ENCODE measurements around the gene VCL. TPM values are rescaled to one million over a fixed set of nuclear protein-coding genes. Genes with fewer than 3 reads are reported as not detected.

The VCL gene
- total RNA-seq, 1 experiment from 2014 or later = 495 TPM

DNA sequence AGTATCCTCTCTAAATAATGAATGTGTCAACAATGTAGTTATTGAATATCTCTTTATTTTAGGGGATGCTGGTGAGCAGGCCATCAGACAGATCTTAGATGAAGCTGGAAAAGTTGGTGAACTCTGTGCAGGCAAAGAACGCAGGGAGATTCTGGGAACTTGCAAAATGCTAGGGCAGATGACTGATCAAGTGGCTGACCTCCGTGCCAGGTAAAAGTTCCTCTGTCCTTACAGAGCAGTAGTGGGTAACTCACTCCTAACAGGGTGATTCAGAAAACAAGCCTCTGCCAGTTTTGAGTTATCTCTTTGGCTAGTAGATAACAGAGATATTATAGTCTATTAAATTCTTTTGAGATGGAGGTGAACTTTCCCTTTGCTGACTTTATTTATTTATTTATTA lies 85.4 kb downstream of the VCL start:
- no TSS peak for BruUV-seq (replicated peaks)
- intact Hi-C loops (cut with micrococcal nuclease; ENCODE audit: unreplicated experiment) = no loop called here
- peaks cover 52% of the 10 kb centered on the region for H3K36me3 ChIP-seq (ENCODE audit: control insufficient read depth, insufficient read depth, low read length)

GRCh38 chr10:74084955-74085354 lies 87.0 kb downstream of the VCL start:
- no peak for TF ChIP-seq POLR2AphosphoS5 (IDR thresholded peaks at IDR 0.05; ENCODE audit: low read depth, low read length)
- TF ChIP-seq CTCF (IDR thresholded peaks at IDR 0.05) = no peak
- no peak for TF ChIP-seq TCF7L2 (IDR thresholded peaks at IDR 0.05; ENCODE audit: low read depth, low read length)
- TF ChIP-seq SIN3A (IDR thresholded peaks at IDR 0.05; ENCODE audit: borderline replicate concordance, insufficient read depth, low read depth, low read length) = no peak
- TF ChIP-seq, protein P1, sequence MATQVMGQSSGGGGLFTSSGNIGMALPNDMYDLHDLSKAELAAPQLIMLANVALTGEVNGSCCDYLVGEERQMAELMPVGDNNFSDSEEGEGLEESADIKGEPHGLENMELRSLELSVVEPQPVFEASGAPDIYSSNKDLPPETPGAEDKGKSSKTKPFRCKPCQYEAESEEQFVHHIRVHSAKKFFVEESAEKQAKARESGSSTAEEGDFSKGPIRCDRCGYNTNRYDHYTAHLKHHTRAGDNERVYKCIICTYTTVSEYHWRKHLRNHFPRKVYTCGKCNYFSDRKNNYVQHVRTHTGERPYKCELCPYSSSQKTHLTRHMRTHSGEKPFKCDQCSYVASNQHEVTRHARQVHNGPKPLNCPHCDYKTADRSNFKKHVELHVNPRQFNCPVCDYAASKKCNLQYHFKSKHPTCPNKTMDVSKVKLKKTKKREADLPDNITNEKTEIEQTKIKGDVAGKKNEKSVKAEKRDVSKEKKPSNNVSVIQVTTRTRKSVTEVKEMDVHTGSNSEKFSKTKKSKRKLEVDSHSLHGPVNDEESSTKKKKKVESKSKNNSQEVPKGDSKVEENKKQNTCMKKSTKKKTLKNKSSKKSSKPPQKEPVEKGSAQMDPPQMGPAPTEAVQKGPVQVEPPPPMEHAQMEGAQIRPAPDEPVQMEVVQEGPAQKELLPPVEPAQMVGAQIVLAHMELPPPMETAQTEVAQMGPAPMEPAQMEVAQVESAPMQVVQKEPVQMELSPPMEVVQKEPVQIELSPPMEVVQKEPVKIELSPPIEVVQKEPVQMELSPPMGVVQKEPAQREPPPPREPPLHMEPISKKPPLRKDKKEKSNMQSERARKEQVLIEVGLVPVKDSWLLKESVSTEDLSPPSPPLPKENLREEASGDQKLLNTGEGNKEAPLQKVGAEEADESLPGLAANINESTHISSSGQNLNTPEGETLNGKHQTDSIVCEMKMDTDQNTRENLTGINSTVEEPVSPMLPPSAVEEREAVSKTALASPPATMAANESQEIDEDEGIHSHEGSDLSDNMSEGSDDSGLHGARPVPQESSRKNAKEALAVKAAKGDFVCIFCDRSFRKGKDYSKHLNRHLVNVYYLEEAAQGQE (IDR thresholded peaks at IDR 0.05; ENCODE audit: insufficient read depth in 1 of 2, low read depth in 2 of 2, low read length in 1 of 2) = no peak
- ChIA-PET POLR2A (no interaction called here), CTCF (no interaction called here)
- peaks cover 60% of the 10 kb centered on the region for H3K36me3 ChIP-seq (ENCODE audit: control insufficient read depth, insufficient read depth, low read length)
- no peak overlapping the region for H3K4me3 ChIP-seq (ENCODE audit: low read depth in 2 of 2, low read length in 2 of 2)
- ATAC-seq = no peak
- in situ Hi-C loops (cut with HindIII; ENCODE audit: low pct_unique_long_range_greater_than_20kb, low sequenced_read_pairs) (no loop called here), intact Hi-C loops (cut with micrococcal nuclease; ENCODE audit: unreplicated experiment) (no loop called here)
- H3K27ac ChIP-seq (ENCODE audit: low read length) = no peak overlapping the region
- DNase-seq (ENCODE audit: low read depth, low spot score) = no peak
- BruUV-seq (replicated peaks) = no TSS peak
- no peaks in the 10 kb centered on the region for H3K9me3 ChIP-seq (ENCODE audit: control insufficient read depth, insufficient read depth, low read depth, low read length)
- peaks cover 15% of the 10 kb centered on the region for H3K4me1 ChIP-seq (ENCODE audit: control insufficient read depth, insufficient read depth, low read length)
- H3K27me3 ChIP-seq (ENCODE audit: control insufficient read depth, insufficient read depth, low read length) = no peaks in the 10 kb centered on the region

More for the DNA sequence above, 85.4 kb downstream of the VCL start:
- Histone ChIP-seq H3K9me3 (ENCODE audit: control insufficient read depth, insufficient read depth, low read depth, low read length) (no peaks in the 10 kb centered on the region), H3K27ac (ENCODE audit: low read length) (0 out of 2 replicates have a peak overlapping the region, but pooled peaks have one; percentile 5), H3K27me3 (ENCODE audit: control insufficient read depth, insufficient read depth, low read length) (no peaks in the 10 kb centered on the region), H3K4me3 (ENCODE audit: low read depth in 2 of 2, low read length in 2 of 2) (no peak overlapping the region), H3K4me1 (ENCODE audit: control insufficient read depth, insufficient read depth, low read length) (peaks cover 32% of the 10 kb centered on the region)
- no peak for ATAC-seq
- no peak for DNase-seq (ENCODE audit: low read depth, low spot score)
- POLR2A ChIA-PET = no interaction called here
- in situ Hi-C loops (cut with HindIII; ENCODE audit: low pct_unique_long_range_greater_than_20kb, low sequenced_read_pairs) = no loop called here
- CTCF ChIA-PET = no interaction called here
- TF ChIP-seq CTCF (IDR thresholded peaks at IDR 0.05) (no peak), TCF7L2 (IDR thresholded peaks at IDR 0.05; ENCODE audit: low read depth, low read length) (no peak), POLR2AphosphoS5 (IDR thresholded peaks at IDR 0.05; ENCODE audit: low read depth, low read length) (no peak), SIN3A (IDR thresholded peaks at IDR 0.05; ENCODE audit: borderline replicate concordance, insufficient read depth, low read depth, low read length) (no peak)
- TF ChIP-seq, protein P1 (IDR thresholded peaks at IDR 0.05; ENCODE audit: insufficient read depth in 1 of 2, low read depth in 2 of 2, low read length in 1 of 2) = no peak

Data from Panc1 (cell line).